Activated CD4-positive, alpha-beta T cell treated with anti-CD3 and anti-CD28 coated beads for 1 hour (primary cell): ENCODE data around the gene TRIL.

ENCODE experiments used
- DNase-seq: peaks from one replicate; pipeline ENCODE4 v3.0.0-alpha.2; 2020

Gene TRIL

GRCh38 chr7:28980451-28981160 is 22.5 kb upstream of the TRIL start:
- DNase-seq, result no peak

GRCh38 chr7:28979776-28980175 is 21.6 kb upstream of the TRIL start:
- no peak for DNase-seq

DNA sequence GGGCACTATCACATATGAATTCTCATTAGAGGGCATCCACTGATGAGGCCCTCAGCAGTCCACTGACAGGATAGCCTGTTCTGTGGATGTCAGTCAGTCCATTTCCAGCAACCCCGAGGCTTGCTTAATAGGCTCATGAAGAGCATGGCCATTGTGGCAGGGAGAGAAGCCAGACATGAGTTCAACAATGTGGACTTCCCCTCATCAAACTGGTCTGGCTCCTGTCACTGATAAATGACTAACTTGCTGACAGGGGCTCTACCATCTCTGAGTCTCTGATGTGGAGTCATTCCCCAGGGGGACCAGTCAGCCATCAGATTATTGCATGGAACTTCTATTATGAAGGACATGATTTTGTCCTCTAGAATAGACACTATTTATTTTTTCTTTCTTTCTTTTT is 19.8 kb upstream of the TRIL start:
- DNase-seq, result no peak

DNA sequence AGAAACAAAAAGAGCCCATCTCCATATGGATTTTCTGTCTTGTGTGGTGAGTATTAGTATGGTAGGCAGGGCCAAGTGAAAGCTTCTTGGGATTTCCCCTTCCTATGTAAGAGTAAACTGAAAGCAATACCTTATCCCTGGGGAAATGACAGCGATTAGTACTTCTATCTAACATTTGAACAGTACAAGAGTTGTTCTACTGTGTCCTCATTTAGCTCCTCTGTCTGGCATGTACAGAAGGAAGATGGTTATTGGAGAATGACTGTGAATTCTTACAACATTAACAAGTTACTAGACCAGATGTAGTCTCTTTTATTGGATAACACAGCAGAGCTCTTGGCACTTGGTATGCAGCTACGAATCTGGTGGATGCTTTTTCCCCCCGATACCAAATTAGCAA is 17.9 kb upstream of the TRIL start:
- DNase-seq, result no peak

DNA sequence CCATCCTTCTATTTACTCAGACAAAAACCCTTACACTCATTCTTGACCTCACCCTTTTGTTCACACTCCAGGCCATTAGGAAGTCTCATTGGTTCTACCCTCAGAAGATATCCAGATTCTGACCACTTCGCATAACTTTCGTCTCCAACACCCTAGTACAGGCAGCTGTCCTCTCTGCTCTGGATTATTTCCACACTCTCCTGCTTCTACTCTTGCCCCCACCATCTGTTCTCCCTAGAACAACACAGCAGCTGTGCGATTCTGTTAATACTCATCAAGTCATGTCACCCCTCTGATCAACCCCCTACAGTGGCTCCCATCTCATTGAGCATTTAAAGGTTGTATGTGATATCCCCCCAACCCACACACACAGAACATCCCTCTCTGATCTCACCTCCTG is 15.5 kb upstream of the TRIL start:
- DNase-seq, result no peak

DNA sequence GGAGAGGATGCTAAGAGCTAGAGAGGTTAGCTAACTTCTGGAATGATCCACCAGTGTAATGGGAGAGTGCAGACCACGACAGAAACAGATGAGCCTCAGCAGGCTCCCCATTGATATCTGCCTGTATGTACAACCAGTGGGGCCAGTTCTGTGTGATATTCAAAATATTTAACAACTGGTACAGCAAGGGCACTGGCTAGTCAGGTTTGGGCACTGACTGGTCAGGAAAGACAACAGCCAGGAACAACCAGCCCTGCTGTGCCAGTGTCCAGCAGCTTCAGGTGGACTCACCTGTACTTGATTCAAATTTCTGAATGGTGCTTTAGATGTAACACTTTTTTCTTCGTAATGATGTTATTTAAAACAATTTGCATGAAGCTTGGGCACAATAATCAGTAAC is 5.9 kb upstream of the TRIL start:
- DNase-seq, result no peak

DNA sequence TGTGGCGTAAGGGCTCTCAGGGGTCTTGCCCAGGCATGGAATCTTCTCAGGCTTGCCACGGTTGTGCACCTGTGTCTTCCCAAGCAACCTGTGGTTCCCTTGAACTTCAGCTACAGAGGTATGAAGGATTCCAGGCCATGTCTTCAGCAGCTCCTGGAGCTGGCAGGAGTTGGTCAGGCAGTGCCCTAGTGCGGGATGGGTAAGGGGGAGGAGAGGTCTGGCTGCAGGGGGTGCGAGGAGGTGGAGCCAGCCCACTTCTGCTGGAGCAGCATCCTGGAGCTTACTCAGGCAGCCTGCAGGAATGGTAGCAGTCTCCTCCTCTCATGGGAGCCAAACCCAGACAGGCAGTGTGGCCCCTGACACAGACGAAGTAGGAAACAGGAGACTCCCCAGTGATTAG is 3.8 kb upstream of the TRIL start:
- no peak for DNase-seq

- no peak for DNase-seq
Observed at GRCh38 chr7:28960071-28960840, 2.1 kb upstream of the TRIL start.

DNA sequence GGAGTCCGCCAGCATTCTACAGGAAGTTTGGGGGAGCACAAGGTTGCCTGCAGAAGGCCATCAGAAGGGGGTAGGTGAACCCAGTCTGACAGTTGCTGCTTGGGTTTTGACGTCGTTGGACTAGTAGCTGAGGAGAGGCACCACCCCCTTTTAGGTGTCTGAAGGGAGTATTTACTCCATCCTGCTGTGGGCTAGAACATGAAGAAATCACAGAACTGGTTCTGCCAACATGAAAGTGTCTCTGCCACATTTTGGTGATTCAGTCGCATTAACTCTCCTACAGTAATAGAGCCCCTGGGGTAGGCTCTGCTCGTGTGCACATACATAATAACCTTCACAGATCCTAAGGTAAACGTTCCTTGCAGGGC is 834 bp upstream of the TRIL start:
- DNase-seq, result no peak

GRCh38 chr7:28957751-28958234 is 337 bp downstream of the TRIL start:
- DNase-seq, result no peak

GRCh38 chr7:28957064-28957750 is 923 bp downstream of the TRIL start:
- DNase-seq, result no peak

DNA sequence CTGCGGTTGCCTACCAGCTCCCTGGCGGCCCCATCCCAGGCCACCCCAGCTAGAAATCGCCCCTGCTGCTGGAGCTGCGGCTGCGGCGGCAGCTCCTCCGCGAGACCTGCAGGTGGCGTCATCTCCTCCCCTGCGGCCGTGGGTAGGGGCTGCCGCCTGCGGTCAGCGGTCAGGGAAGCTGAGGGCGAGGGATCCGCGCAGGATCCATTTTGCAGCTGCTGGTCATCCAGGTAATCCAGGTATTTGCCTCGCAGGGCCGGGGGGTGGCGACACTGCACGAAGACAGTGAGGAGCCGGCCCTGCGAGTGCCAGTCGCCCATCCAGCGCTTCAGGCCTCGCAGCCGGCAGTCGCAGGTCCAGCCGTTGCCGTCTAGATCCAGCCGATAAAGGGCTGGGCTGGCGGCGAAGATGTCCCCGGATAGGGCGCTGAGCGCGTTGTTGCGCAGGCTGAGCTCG is 1.5 kb downstream of the TRIL start:
- no peak for DNase-seq

DNA sequence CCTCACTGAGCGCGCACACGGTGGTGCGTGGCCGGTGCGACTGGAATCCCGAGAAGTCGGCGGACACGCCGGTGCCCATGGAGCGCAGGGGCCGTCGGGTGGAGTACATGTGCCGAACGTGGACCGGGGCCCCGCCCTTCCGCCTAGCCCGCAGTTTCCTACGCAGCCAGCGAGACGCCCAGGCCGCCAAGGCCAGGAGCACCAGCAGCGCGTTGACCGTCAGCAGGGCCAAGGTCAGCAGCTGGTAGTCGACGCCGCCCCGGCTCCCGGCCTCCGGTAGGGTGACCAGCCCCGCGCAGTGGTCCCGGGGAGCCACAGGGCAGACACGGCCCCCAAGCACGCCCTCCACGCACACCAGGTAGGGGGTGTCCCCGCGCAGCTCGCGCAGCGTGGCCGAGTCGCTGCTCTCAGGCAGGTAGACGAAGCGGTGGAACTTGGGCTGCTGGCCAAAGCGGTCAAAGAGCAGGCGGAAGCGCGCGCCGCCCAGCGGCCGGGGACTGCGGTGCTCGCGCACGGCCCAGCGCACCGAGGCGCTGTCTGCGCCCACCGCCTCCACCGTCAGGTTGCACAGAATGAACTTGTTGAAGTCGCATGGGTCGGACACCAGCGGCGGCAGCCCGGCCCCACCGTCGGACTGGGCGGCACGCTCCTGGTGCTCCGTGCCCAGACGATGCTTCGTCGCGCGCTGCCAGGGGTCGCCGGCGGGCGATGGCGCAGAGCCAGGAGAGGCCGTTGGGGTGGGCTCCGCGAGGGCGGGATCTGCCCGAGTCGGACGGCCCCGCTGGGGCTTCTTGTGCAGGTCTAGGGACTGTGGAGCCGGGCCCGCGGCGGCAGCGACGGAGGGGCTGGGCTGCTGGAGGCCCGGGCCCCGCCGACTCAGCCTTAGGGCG is 2.2 kb downstream of the TRIL start:
- DNase-seq, result no peak

GRCh38 chr7:28955356-28955717 is 2.8 kb downstream of the TRIL start:
- DNase-seq, result no peak

DNA sequence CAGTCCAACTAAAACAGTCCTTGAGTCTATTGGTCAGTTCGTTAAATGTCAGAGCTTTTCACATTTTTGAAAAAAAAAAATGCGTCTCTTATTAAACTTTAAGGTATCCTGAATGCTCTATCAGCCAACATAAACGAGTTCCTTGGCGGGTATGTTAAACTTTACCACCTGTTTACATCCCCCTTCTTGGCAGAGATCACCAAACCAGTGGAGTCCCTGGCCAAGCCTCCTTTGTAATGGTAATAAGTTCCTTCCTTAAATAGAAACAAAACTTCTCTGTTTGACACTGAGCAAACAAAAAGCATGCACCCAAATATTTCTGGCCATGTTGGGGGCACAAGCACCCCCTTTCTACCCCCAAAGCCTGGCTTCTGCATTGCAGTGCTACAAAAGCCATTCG is 3.2 kb downstream of the TRIL start:
- no peak for DNase-seq

DNA sequence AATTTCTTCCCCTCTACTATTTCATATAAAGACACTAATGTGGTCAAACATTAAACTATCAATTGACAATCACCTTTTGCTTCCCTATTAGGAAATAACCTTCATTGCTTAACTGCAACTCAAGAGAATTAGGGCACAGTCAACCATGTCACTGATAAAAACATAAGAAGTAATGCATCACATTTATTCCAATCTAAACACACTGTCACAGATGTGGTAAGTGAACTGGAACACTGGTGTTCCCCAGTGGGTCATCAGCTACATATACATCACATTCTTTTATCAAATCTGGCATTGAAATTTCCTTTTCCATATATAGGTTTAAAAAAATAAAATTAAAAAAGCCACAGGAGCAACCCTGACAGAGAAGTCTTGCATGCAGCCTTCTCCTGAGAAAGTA is 3.7 kb downstream of the TRIL start:
- DNase-seq, result no peak

DNA sequence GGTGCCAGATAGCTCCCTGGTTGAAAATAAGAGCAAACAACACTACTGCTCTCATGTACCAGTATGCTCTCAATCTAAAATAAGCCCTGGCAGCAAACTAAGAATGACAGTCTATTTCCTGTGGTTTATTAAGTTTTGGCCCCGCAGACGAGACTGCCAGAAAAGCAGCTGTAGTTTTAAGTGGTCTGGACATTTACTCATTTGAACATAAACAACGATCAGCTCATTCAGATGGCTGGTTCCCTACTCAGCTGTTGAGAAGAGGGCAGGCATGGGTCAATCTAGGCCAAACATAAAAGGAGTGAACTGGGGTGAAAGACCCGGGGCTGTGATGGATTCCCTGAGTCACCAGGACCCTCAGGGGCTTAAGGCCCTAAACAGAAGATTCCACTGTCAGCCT is 4.5 kb downstream of the TRIL start:
- DNase-seq, result no peak

DNA sequence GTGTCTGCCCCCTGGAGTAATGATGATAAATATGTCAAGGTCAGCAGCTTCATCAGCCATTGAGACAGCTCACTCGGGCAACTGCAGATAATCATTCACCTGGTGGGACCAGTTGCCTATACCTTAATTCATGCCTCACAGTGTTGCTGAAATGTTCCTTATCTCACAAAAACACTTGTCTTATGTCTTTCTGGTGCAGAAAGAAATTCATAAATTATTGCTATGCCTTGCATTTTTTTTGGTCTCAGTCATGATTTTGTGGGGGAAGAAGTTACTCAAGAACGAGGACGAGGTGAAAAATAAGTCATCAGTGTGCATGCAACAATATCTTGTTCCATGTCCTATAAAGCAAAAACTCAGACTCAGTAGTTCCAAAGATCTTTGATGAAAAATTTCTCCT is 16.0 kb downstream of the TRIL start:
- DNase-seq, result no peak

GRCh38 chr7:28941633-28942032 is 16.5 kb downstream of the TRIL start:
- DNase-seq, result no peak

DNA sequence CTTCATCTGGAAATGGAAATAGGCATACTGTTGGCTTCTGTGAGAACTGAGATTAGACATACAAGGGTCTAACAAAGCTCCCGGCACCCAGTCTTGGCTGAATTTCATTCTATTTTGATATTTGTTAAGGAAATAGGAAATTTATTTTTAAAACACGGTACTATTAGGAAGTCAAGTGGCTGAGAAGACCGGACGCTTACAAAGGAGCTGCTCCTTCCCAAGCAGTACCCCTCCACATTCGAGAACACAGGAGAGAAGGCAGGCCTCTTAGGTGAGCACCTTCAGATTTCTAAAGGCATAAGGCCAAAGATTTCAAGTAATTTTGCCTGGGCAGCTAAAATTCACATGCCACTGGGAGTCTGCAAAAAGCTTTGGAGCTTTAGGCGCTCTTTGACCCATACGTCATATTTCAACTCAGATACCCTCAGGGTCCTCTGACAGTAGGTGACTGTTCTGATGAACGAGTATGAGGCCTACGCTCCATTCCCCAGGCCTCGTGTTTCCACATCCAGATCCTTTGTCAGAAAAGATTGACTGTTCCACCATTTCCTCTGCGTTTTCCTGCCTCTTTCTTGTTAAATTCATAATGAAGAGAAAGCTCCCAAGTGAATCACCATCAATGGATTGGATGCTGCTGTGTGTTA is 17.3 kb downstream of the TRIL start:
- DNase-seq, result no peak

GRCh38 chr7:28939844-28940544 is 18.1 kb downstream of the TRIL start:
- DNase-seq, result no peak

- no peak for DNase-seq
Observed at GRCh38 chr7:28939367-28939766, 18.8 kb downstream of the TRIL start.
